ENCODE results near the gene MGA. TPM values are rescaled to one million over a fixed set of nuclear protein-coding genes. Genes with fewer than 3 reads are reported as not detected.

MGA gene
- total and polyA plus RNA-seq, 2 of the 8 experiments (the other 6 are each of a cell fraction or from before 2014, with no cell fraction given): 7.6 to 53.2 TPM

GRCh38 chr15:41817327-41817726, 157.1 kb downstream of the MGA start:
- H3K18ac ChIP-seq (ENCODE audit: extremely low read depth, low read length): no peak overlapping the region
- H3K27me3 ChIP-seq (replicated peaks in 1 of 4; ENCODE audit: control insufficient read depth in 3 of 4, extremely low read depth in 1 of 4, insufficient read depth in 3 of 4, low read length in 3 of 4): no peaks in the 10 kb centered on the region
- no peak overlapping the region for H3K14ac ChIP-seq (ENCODE audit: insufficient read length)
- no peak overlapping the region for H4K5ac ChIP-seq (ENCODE audit: insufficient read length, low read depth, low read length)
- H3K79me1 ChIP-seq (ENCODE audit: low read depth, low read length): no peaks in the 10 kb centered on the region
- peaks cover 0 to 3% of the 10 kb centered on the region in 2 experiments for H4K20me1 ChIP-seq (replicated peaks in 1 of 2; ENCODE audit: control insufficient read depth in 1 of 2, insufficient read depth in 2 of 2, low read length in 2 of 2)
- no peak overlapping the region for H2BK15ac ChIP-seq (ENCODE audit: low read length)
- no peak overlapping the region for H3K56ac ChIP-seq (replicated peaks; ENCODE audit: insufficient read length, low read depth, low read length)
- no peak overlapping the region for H2BK12ac ChIP-seq (ENCODE audit: low read depth, low read length)
- no peaks in the 10 kb centered on the region for H3K4me1 ChIP-seq (replicated peaks in 1 of 4; ENCODE audit: control insufficient read depth in 3 of 4, insufficient read depth in 4 of 4, low read length in 3 of 4)
- no peak overlapping the region for H4K8ac ChIP-seq (ENCODE audit: extremely low read depth, insufficient read depth, low read length)
- DNase-seq (ENCODE audit: low read depth in 1 of 2, low spot score in 2 of 2): no peak
- no peaks in the 10 kb centered on the region for H3K79me2 ChIP-seq (ENCODE audit: control insufficient read depth in 1 of 2, insufficient read depth in 2 of 2, low read length in 2 of 2)
- H3K4me2 ChIP-seq (ENCODE audit: insufficient read depth in 1 of 2, low read depth in 2 of 2, low read length in 2 of 2): no peak overlapping the region
- H3K9me3 ChIP-seq (ENCODE audit: insufficient read depth in 2 of 2, low read depth in 1 of 2, low read length in 1 of 2): no peaks in the 10 kb centered on the region
- no peak overlapping the region for H2BK120ac ChIP-seq (replicated peaks; ENCODE audit: low read depth, low read length)
- H3K27ac ChIP-seq (ENCODE audit: low read depth, low read length): no peak overlapping the region
- WGBS, 2 experiments (ENCODE audit: extremely low coverage in 1 of 2, insufficient coverage in 1 of 2, insufficient read length in 1 of 2, insufficient replicate concordance in 2 of 2, low coverage in 1 of 2, low lambda C conversion rate in 2 of 2, missing lambda C conversion rate in 1 of 2): 97% methylated on average over 14 of the region's 14 CpGs; no CpG with 5 or more reads in 1 of the 2 experiments
- POLR2A ChIA-PET (ENCODE audit: partially characterized antibody): no interaction called here
- H4K91ac ChIP-seq (replicated peaks; ENCODE audit: insufficient read length, low read length): no peak overlapping the region
- CTCF ChIA-PET (ENCODE audit: partially characterized antibody): interaction anchor here (1.0 to 2.8 kb wide), 3 partner anchors 17 to 44 kb away, joined by 3 to 14 read pairs (median 3); partner anchors contain the start of gene MAPKBP1
- no peak overlapping the region for H2AK5ac ChIP-seq (ENCODE audit: low read depth, low read length)
- H3K9ac ChIP-seq (replicated peaks in 1 of 4; ENCODE audit: extremely low read depth in 1 of 4, low read depth in 3 of 4, low read length in 3 of 4): no peak overlapping the region
- no peak overlapping the region for H2AFZ ChIP-seq (ENCODE audit: low read length)
- H3K23ac ChIP-seq (ENCODE audit: insufficient read length): no peak overlapping the region
- H2BK5ac ChIP-seq (ENCODE audit: low read depth, low read length): no peak overlapping the region
- H2BK20ac ChIP-seq (ENCODE audit: low read length): no peak overlapping the region
- H3K23me2 ChIP-seq (ENCODE audit: low read depth, low read length): no peaks in the 10 kb centered on the region
- peaks cover 0 to 3% (median under 1%) of the 10 kb centered on the region in 4 experiments; a peak in 3 of 8 replicates for H3K36me3 ChIP-seq (ENCODE audit: control insufficient read depth in 2 of 4, insufficient read depth in 4 of 4, low read length in 3 of 4)
- FAIRE-seq: no peak
- H3K4me3 ChIP-seq (ENCODE audit: extremely low read depth in 1 of 4, insufficient read depth in 2 of 4, low read depth in 3 of 4, low read length in 4 of 4): no peak overlapping the region
- no peak overlapping the region for H3K4ac ChIP-seq (replicated peaks; ENCODE audit: insufficient read length, low read depth, low read length)
- no peak for TF ChIP-seq YY1 (IDR thresholded peaks at IDR 0.05; ENCODE audit: low read depth, low read length)
- no peak for TF ChIP-seq POLR2AphosphoS5 (IDR thresholded peaks at IDR 0.05; ENCODE audit: low read depth, low read length)
- TF ChIP-seq SP1 (IDR thresholded peaks at IDR 0.05; ENCODE audit: low read depth, low read length): no peak
- TF ChIP-seq SIN3A (conservative IDR thresholded peaks at IDR 0.05 in 1 of 2, IDR thresholded peaks at IDR 0.05 in 1 of 2; ENCODE audit: low read depth in 1 of 2, low read length in 2 of 2): no peak
- TF ChIP-seq KDM4A (IDR thresholded peaks at IDR 0.05; ENCODE audit: low read depth, low read length, severe bottlenecking): no peak
- TF ChIP-seq JUN (IDR thresholded peaks at IDR 0.05; ENCODE audit: low read depth, low read length): no peak
- no peak for TF ChIP-seq EGR1 (IDR thresholded peaks at IDR 0.05; ENCODE audit: borderline replicate concordance, low read depth, low read length)
- TF ChIP-seq TCF12 (IDR thresholded peaks at IDR 0.05; ENCODE audit: low read depth, low read length): no peak
- no peak for TF ChIP-seq RXRA (IDR thresholded peaks at IDR 0.05; ENCODE audit: insufficient read depth, low read depth, low read length)
- TF ChIP-seq CHD1 (IDR thresholded peaks at IDR 0.05; ENCODE audit: low read depth, low read length): no peak
- no peak for TF ChIP-seq RNF2 (IDR thresholded peaks at IDR 0.05; ENCODE audit: borderline replicate concordance, low read depth, low read length, missing control alignments, poor library complexity, severe bottlenecking)
- TF ChIP-seq EZH2 (IDR thresholded peaks at IDR 0.05; ENCODE audit: low read depth, low read length, severe bottlenecking): no peak
- TF ChIP-seq CBX5 (IDR thresholded peaks at IDR 0.05; ENCODE audit: low read depth, low read length): no peak
- TF ChIP-seq NRF1 (IDR thresholded peaks at IDR 0.05; ENCODE audit: low read depth, low read length): no peak
- no peak for TF ChIP-seq ZNF274 (IDR thresholded peaks at IDR 0.05; ENCODE audit: borderline replicate concordance, extremely low read depth, low read length)

Measured in H1 (cell line).